NCI-H2227 (cell line): ENCODE results near the gene ADD3.

Experiments
- DNase-seq: peaks from one replicate; lab custom pipeline; 2025; ENCODE audit not compliant: unreplicated experiment; lab: John Stamatoyannopoulos, UW

The ADD3 gene

DNA sequence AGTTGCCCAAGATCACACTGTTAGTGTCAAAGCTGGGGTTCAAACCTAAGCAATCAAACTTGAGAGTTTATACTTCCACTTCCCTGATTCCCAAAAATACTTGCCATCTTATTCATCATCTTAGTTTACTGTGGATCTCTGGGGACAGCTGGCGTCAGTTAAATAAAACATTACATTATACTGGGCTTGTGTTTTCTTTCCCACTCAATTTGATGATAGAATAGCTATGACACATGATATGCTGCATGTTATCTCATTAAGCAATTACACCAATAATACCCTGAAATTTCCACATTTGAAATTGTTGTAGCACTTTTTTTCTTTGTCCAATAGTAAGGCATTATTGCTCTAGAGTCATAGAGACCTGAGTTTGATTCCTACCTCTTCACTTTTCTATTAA, 136.7 kb downstream of the ADD3 start:
- no peak for DNase-seq

DNA sequence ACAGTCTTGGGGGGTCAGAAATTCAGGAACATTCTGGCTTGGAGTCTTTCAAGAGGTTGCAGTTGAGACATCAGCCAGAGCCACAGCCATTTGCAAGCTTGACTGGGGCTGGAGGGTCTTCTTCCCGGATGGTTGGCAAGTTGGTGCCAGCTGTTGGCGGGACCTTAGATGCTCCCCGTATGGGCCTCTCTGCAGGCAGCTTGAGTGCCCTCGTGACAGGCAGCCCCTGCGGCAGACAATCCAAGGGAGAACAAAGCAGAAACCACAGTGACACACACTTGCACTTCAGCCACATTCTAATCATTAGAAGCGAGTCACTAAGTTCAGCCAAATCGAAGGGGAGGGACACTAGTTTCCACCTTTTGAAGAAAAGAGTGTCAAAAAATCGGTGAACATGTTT, 140.2 kb downstream of the ADD3 start:
- DNase-seq = no peak

DNA sequence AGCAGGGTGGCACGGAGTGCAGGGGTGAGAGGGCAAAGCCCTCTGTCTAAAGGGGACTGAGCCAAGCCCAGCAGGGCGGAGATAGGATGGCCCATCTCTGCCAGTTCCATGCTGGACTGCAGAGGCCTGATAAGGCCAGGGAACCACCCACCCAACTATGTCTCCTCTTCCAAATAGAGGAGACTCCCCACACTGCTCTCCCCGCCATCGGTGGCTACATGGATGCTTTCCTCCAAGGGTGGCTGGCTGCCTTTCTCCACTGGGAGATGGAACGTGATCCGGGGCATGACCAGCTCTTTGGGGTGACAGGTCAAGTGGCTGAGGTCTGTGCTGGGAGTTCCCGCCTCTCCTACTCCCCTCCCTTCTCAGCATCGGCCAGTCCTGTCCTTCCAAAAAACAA, 141.5 kb downstream of the ADD3 start:
- DNase-seq = no peak

DNA sequence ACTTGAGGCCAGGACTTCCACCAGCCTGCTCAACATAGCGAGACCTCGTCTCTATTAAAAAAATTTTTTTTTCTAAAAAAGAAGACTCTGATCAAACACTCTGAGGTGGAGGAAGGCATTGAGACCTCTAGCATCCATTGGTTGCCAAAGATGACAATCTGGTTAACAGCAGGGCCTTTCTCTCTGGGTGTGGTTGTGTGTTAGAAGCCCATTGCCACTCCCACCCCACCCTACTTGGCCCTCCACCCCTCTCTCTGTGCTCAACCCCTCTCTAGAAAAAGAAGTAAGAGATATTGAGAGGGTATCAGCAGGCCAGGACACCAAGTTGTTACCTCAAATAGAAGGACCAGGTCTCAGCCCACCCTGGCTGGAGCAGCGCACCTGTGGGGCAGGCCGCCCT, 142.3 kb downstream of the ADD3 start:
- no peak for DNase-seq

DNA sequence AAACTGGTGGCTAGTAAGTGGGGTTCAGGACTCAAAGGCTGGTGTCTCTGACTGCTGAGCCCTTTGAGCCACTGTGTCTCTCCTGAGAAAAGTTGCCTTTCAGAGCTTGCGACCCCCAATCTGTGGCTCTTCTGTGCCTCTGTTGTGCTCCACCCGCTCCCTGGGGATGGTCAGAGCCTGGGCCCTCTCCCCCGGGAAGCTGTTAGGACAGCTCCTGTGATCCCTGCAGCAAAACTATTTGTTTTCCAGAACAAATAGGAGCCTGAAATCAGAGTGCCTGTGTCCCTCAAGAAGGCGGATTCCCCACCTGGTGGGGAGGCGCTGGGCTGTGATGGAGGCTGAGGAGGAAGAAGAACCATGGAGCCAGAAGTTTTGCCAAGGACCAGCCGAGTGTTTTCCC, 143.2 kb downstream of the ADD3 start:
- no peak for DNase-seq

DNA sequence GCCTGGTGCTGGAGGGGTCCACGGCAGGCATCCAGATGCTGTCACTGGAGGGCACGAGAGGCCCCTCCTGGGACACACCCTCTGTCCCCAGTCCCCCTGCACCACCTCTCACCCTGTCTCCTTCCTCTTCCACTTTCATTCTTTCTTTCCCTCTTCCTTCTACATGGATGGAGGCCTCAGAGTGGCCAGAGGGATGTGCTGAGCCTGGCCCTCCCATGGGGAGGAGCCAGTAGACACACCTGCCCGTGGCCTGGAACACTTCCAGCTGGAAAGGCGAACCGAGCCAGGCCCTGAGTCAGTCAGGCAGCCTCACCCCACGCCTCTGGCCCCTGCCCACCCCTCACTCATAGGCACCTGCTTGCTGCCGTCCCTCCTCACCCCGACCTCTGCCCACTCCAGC, 143.7 kb downstream of the ADD3 start:
- no peak for DNase-seq

DNA sequence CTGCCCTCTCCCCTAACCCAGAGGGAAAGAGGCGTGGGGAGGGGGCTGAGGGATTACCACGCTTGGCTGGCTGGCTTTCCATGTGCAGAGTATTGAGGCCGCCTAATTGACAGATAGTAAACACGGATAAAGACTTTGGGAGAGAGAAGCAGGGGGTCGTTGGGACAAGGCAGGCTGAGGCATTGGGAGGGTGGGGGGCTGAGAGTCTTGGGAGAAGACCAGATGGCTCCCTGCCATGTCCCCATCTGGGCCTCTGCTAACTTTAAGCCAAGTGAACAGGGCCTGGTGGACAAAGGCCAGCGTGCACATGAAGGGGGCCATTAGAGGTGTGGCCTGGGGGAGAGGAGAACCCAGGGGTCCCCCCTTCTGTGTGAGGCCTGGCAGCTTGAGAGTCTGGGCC, 144.2 kb downstream of the ADD3 start:
- DNase-seq = no peak

DNA sequence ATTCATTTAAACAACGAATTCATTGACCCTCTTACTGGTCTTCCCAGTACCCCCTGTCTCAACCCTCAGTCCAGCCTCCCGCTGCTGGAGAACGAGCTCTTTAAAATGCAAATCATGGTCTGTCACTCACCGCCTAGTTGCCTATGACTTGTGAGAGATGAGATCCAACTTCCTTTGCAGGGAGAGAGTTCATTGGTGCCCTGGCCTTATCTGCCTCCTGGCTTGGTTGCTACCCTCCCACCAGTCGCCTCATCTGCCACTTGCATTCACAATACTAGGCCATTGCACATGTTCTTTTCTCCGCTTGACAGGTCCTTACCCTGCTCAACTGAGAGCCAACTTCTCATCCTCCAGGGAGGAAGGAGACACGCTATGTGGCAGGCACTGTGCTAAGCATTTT, 145.6 kb downstream of the ADD3 start:
- DNase-seq = no peak

DNA sequence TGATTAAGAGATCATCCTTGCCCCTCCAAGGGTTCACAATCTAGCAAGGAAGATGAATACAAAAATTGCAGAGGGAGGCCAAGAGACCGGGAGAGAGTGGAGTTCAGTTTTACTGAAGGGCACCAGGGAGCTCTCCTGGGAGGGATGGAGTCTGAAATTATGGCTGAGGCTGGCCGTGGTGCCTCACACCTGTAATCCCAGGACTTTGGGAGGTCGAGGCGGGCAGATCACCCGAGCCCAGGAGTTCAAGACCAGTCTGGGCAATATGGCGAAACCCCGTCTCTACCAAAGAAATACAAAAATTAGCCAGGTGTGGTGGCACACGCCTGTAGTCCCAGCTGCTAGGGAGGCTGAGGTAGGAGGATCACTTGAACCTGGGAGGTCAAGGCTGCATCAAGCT, 148.3 kb downstream of the ADD3 start:
- no peak for DNase-seq

DNA sequence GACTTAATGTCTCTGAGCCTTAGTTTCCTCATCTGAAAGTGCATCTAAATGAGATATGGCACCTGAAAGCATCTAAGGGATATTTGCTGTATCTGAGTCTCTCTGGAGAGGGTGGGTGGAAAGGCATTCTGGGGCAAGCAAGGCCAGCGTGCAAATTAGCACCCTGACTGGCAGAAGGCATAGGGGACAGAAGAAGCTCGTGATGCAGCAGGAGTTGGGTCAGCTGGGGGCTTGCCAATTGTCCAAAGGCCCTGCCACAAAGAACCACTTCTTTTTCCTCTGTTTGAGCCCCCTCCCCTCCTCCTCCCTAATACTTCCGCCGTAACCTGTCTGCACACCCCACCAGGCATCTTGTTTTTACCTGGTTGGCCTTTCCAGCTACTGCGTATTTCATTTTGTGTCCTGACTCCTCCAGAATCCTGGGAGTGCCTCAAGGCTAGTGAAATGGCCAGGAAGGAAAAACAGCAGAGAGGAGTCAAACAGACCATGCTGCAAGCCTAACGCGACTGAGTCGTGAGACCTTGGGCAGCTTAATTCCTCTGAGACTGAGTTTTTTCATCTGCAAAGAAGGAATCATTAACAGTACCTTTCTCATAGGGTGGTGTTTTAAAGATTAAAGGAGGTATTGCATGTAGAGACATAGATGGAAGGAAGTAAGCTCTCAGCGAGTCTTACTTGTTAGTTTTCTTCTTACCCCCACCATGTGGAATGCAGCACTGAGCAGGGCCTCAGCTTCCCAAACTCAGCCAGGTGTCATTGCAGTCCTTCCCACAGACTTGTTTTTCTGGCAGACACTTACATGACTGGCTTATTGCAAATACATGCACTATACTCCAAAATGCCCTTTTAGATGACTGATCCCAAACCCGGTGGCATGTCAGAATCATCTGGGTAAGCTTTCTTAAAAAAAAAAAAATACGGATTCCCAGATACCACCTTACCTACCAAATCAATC, 150.5 kb downstream of the ADD3 start:
- DNase-seq = no peak

DNA sequence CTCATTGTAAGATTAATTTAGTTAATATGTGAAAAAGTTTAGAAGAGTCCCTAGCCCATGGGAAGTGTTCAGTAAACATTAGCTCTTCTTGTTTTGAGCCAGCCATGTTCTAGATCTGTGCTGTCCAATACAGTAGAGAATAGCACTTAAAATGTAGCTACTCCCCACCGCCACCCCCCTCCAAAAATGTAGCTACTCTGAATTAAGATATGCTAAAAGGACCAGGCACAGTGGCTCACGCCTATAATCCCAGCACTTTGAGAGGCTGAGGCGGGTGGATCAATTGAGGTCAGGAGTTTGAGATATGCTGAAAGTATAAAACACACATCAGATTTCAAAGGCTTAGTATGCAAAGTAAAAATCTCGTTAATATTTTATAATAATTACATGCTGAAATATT, 152.3 kb downstream of the ADD3 start:
- DNase-seq = no peak

DNA sequence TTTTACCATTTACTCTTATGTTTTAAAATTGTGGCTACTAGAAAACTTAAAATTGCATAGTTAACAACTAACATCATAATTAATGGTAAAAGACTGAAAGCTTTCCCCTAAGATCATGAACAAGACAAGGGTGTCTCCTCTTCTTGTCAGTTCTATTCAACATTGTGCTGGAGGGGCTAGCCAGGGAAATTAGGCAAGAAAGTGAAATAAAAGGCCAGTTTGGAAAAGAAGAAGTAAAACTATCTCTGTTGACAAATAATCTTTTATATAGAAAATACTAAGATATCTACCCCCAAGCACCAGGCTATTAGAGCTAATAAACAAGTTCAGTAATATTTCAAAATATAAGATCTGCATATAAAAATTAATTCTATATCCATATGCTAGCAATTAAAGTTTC, 152.7 kb downstream of the ADD3 start:
- no peak for DNase-seq

DNA sequence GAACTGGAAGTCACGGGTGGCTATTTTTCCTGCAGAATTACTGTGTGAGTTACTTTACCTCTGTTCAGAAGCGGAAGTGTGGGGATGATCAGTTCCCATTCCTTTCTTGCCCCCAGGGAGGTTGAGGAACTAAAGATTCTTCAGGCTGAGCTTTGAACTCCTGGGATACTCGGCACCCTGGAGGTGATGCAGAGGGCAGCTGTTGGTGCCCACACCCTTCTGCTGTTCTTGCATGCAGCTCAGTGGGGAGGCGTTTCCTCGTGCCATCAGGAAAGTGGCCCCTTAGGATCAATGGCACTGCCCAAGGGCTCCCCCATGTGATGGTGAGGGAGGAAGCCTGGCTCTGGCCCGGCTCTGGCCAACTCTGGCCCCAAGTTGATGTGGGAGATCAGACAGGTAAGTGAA, 155.0 kb downstream of the ADD3 start:
- no peak for DNase-seq

DNA sequence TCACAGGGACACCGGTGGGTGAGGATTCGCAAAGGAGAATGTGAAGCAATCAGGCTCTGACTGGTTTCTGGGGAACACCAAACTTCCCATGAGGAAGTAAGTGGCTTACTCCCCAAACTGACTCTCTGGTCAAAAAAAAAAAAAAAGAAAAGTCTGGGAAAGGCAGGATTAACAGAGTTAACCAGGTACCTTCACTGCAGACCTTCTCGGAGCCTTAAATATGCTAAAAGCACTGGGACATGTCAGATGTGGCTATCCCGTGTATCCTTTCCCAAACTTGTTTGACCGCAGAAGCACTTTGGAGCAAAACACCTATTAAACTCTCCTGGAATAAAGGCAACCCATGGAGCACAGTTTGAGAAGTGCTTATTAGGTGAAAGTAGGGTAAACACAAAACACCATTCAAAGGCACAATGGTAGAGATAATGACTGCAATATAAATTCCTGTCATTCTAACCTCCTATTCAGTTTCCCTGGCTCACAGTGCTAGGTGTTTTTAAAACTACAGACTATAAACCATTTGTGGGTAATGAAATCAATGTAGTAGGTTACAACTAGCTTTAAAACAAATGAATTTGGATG, 155.5 kb downstream of the ADD3 start:
- DNase-seq = peak; percentile 47

DNA sequence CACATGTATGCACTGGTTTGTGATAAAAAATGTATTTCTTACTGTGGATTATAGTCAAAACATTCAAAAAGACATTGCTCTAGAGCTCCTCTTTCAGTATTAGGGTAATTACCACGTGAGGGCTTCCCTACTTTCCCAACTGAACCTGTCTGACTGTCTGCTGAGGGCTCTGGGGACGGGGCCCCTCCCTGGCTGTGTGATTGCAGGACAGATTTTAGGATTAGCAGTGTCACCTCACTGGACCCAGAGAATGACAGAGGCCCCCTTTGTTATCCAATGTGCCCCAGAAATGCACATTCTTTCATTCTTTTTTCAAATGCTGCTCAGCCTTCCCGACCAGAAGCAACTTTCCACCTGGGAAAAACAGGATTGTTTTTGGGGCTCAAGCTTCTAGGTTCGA, 156.1 kb downstream of the ADD3 start:
- no peak for DNase-seq

DNA sequence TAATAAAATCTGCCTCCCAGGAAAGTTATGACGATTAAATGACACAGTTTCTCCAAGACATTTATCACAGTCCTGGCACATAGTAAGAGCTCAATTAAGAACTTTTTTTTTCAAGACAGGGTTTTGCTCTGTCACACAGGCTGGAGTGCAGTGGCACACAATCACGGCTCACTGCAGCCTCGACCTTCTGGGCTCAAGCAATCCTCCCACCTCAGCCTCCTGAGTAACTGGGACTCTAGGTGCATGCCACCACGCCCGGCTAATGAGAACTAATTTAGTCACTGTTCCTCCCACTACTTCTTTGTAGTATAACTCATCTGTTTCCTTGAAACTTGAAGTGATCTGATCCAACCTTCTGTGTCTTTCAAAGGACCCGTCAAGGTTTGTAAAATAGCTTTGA, 157.5 kb downstream of the ADD3 start:
- no peak for DNase-seq

DNA sequence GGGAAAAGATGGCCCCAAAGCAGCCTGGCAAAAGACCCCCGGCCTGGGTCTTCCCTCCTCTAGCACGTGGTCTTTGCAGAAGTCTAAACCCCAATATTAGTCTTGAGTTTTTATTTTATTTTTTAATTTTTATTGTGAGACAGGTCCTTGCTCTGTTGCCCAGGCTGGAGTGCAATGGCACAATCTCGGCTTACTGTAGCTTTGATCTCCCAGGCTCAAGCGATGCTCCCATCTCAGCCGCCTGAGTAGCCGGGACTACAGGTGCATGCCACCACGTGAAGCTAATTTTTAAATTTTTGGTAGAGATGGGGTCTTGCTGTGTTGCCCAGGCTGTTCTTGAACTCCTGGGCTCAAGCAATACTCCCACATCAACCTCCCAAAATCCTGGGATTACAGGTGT, 159.4 kb downstream of the ADD3 start:
- no peak for DNase-seq

DNA sequence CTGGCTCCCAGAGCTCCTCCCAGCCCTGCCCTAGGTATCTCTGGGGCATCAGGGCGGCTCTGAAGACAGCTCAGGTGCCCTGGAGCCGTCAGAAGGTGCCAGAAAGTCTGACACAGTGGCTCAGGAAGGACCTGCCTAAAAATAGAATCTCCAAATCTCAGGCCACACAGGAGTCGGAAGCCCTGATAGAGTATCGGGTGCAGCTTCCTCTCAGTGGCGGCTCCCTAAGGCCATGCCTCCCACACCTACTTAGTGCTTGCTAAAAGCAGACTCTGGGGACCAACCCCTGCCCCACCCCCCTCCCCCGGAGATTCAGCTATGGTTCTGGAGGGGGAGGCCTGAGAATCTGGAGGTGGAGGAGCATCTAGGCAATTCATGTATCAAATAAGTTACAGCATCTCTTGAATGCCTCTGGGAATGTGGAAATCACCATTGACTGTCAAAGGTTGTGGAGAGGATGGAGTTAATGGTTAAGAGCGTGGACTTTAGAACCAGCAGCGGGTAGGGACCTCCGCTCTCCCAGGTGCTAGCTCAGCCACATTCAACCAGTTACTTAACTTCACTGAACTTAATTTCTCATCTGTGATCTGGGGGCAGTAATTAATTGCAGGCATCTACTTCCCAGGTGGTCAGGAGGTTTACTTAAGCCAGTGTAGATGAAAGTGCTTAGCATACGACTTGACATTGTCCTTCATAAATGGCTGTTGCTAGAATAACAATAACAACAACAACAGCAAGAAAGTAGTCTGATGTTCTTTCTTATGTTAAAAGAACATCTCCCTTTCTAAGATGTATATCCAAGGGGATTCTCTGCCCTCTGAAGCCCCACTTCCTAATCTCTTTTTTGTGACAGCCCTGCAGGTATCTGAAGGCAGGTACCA, 161.1 kb downstream of the ADD3 start:
- DNase-seq = no peak

DNA sequence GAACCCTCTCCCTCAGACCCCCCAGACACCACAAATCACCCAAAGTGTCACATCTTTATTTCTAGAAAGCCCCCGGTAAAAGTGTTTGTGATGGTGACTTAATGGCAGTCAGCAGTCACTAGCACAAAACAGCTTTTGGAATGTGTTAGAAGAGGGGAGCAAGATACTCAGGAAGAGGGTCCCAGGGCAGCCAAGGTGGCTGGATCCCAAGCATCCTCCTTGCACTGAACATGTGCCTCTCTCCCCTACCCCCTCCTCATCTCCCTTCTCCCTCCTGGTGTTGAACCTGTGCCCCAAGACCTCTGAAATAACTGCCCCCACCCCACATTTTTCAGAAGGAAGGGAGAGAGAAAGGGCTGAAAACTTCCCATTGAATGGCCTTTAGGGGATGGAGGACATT, 161.8 kb downstream of the ADD3 start:
- no peak for DNase-seq

DNA sequence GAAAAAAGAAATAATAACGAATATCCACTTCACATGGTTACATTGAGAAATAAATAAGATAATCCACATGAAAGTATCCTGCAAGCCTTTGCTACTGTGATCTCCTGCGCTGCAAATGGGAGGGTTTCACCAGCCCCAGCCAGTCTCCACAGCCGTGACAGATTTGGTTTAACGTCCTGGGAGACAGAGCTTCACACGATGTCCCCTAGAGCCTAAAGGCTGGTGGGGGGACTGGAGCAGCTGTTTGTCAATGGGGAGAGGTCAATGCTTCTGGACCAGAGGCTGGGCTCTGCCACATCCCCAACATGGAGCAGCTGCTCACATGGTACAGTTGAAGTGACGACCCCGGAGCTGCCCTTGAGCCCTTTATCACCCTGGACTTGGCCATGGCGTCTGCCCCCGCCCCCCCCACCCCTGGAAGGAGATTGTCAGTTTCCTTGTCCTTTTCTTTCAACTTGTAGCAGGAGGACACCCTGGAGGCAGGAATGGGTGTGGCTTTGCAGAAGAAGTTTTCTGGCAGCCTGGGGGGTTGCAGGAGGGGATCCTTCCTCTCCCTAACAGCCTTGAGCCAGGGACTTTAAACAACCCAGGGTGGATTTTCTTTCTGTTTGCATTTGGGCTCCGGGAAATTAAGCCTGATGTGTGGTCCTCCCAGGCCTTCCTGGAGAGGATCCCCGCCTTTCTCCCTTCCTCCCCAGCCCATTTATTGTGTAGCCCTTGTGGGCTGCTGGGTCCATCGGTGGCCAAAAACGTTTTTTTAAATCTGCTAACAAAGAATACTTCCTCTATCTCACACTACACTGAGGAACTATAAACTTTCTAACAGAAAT, 162.6 kb downstream of the ADD3 start:
- no peak for DNase-seq

DNA sequence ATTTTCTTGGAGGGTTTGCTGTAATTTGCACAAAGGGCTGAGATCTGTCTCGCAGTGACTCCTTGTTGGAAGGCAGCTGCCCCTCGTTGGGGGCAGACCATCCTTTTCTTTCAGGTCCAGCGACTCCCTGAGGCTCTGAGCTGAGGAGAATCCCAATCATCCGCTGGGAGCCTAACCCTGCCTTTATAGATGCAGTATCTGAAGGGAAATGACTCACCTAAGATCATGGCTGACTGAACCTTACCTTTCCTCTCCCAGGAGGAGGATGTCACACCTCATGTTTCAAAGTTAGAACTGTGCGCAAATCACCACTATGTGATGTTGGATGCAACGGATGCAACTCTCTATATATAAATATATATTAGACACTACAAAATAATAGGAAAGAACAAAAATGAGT, 163.2 kb downstream of the ADD3 start:
- DNase-seq = no peak
